NCI-H69 (cell line): Measurements from ENCODE around the gene MPP3.
A peak's percentile ranks its signal among the peaks of the same experiment; 100 is the strongest.
"Not testable (repeated sequence)": the region's sequence is repeated elsewhere in the genome, so short reads cannot be mapped to it uniquely, and the experiment has no call there.

Experiments
- DNase-seq: peaks from one replicate; lab custom pipeline; 2025; lab: John Stamatoyannopoulos, UW

The MPP3 gene

GRCh38 chr17:43832976-43833829, at the start of gene MPP3:
TSS of gene MPP3 (minus strand) at chr17:43833146. CDS start at chr17:43831906, 1,240 bp downstream.
- peak; percentile 90 for DNase-seq

- DNase-seq: peak; percentile 24
Measured at GRCh38 chr17:43881758-43882505, 49.0 kb upstream of the MPP3 start.

- DNase-seq: no peak
Measured at GRCh38 chr17:43881181-43881580, 48.2 kb upstream of the MPP3 start.

- peak; percentile 58 for DNase-seq
Measured at GRCh38 chr17:43880420-43880991, 47.6 kb upstream of the MPP3 start.

GRCh38 chr17:43879723-43880419, 46.9 kb upstream of the MPP3 start:
- DNase-seq: no peak

GRCh38 chr17:43878260-43879175, 45.6 kb upstream of the MPP3 start:
- peak; percentile 78 for DNase-seq

- DNase-seq: no peak
Measured at GRCh38 chr17:43877451-43878155, 44.7 kb upstream of the MPP3 start.

GRCh38 chr17:43877031-43877430, 44.1 kb upstream of the MPP3 start:
- DNase-seq: no peak

GRCh38 chr17:43875476-43876147, 42.7 kb upstream of the MPP3 start:
- DNase-seq: no peak

- DNase-seq: no peak
Measured at GRCh38 chr17:43874293-43874692, 41.3 kb upstream of the MPP3 start.

- DNase-seq: no peak
Measured at GRCh38 chr17:43873815-43874214, 40.9 kb upstream of the MPP3 start.

- DNase-seq: no peak
Measured at GRCh38 chr17:43873091-43873490, 40.1 kb upstream of the MPP3 start.

- peak; percentile 72 for DNase-seq
Measured at GRCh38 chr17:43871946-43872690, 39.2 kb upstream of the MPP3 start.

GRCh38 chr17:43869031-43869430, 36.1 kb upstream of the MPP3 start:
- DNase-seq: not testable (repeated sequence)

- DNase-seq: no peak
Measured at GRCh38 chr17:43868226-43868994, 35.5 kb upstream of the MPP3 start.

- no peak for DNase-seq
Measured at GRCh38 chr17:43864161-43864984, 31.4 kb upstream of the MPP3 start.

GRCh38 chr17:43861960-43862359, 29.0 kb upstream of the MPP3 start:
- no peak for DNase-seq
